Left ventricle myocardium inferior (tissue), 1 donor: ENCODE measurements around the gene MYRIP. TPM values are rescaled to one million over a fixed set of nuclear protein-coding genes. Genes with fewer than 3 reads are reported as not detected.

ENCODE experiments used
- DNase-seq: peaks from one replicate; pipeline ENCODE4 v3.0.0-alpha.2; 2020
- H3K27ac ChIP-seq: fragments of 200-600 bp; replicated peaks from 2 replicates; pipeline ENCODE4 v1.8.0; 2021
- H3K27me3 ChIP-seq: fragments of 200-600 bp; 2 replicates; pipeline ENCODE4 v1.8.0; 2021; ENCODE audit warnings: low read depth
- H3K36me3 ChIP-seq: fragments of 200-600 bp; 2 replicates; pipeline ENCODE4 v1.8.0; 2021
- H3K4me1 ChIP-seq: fragments of 200-600 bp; 2 replicates; pipeline ENCODE4 v1.8.0; 2021
- H3K4me3 ChIP-seq: fragments of 200-600 bp; 2 replicates; pipeline ENCODE4 v1.8.0; 2021; ENCODE audit warnings: mild to moderate bottlenecking, moderate library complexity
- H3K9me3 ChIP-seq: fragments of 200-600 bp; replicated peaks from 2 replicates; pipeline ENCODE4 v1.8.0; 2021
- intact Hi-C: fragments of 100-400 bp; cut with micrococcal nuclease; formaldehyde crosslinking; loops from one replicate; pipeline ENCODE4 v1.11.0; 2022
- total RNA-seq: library from RNA; stranded (reverse); fragmentation: NEBNext Ultra II Directional; extraction: Animal tissue kit (Norgen Biotek cat#: 25700); gene quantifications from one replicate; pipeline ENCODE4 v1.2.1, GENCODE V29; 2021
- TF ChIP-seq, protein P1 (sequence below): fragments of 200-600 bp; IDR thresholded peaks from 2 replicates; pipeline ENCODE4 v1.8.0; 2021; ENCODE audit warnings: antibody characterized with exemption, mild to moderate bottlenecking, borderline replicate concordance
- donor health status: DM: no; HTN: yes; CAD: no; lungs with severe emphysema.

MYRIP gene
- total RNA-seq, 1 donor from 2014 or later: 1.5 TPM

DNA sequence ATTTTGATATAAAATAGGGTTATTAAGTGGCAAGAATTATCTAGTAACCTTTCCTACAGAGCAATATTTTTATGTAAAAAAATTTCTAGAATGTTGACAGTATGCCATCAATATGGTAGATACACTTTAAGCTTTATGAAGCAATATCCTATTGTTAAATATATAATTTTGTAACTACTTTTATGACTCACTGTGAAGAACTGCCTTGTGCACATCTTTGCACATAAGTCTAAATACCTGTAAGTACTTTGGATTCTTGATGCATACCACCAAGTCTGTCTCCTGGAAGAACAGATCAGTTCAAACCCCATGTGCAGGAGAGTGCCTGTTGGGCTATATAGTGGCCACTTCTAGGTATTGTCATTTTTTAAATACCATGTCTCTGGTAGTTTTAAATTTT, 294.4 kb downstream of the MYRIP start:
- intact Hi-C loops: no loop called here
- no peak for DNase-seq
- TF ChIP-seq, protein P1, sequence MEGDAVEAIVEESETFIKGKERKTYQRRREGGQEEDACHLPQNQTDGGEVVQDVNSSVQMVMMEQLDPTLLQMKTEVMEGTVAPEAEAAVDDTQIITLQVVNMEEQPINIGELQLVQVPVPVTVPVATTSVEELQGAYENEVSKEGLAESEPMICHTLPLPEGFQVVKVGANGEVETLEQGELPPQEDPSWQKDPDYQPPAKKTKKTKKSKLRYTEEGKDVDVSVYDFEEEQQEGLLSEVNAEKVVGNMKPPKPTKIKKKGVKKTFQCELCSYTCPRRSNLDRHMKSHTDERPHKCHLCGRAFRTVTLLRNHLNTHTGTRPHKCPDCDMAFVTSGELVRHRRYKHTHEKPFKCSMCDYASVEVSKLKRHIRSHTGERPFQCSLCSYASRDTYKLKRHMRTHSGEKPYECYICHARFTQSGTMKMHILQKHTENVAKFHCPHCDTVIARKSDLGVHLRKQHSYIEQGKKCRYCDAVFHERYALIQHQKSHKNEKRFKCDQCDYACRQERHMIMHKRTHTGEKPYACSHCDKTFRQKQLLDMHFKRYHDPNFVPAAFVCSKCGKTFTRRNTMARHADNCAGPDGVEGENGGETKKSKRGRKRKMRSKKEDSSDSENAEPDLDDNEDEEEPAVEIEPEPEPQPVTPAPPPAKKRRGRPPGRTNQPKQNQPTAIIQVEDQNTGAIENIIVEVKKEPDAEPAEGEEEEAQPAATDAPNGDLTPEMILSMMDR: no peak

GRCh38 chr3:40104441-40104840, 295.0 kb downstream of the MYRIP start:
- intact Hi-C loops: no loop called here
- H3K4me1 ChIP-seq: no peaks in the 10 kb centered on the region
- TF ChIP-seq, protein P1: no peak
- DNase-seq: no peak
- H3K27ac ChIP-seq: no peak overlapping the region
- H3K9me3 ChIP-seq: peaks cover 22% of the 10 kb centered on the region
- no peak overlapping the region for H3K4me3 ChIP-seq
- H3K27me3 ChIP-seq: no peaks in the 10 kb centered on the region
- H3K36me3 ChIP-seq: no peaks in the 10 kb centered on the region

More for the DNA sequence above, 294.4 kb downstream of the MYRIP start:
- Histone ChIP-seq H3K4me1 (no peaks in the 10 kb centered on the region), H3K27ac (no peak overlapping the region), H3K36me3 (no peaks in the 10 kb centered on the region), H3K9me3 (peaks cover 22% of the 10 kb centered on the region), H3K4me3 (no peak overlapping the region), H3K27me3 (no peaks in the 10 kb centered on the region)

- DNase-seq: no peak
- Histone ChIP-seq H3K4me3 (no peak overlapping the region), H3K27me3 (no peaks in the 10 kb centered on the region), H3K9me3 (no peaks in the 10 kb centered on the region), H3K27ac (no peak overlapping the region), H3K4me1 (no peaks in the 10 kb centered on the region), H3K36me3 (no peaks in the 10 kb centered on the region)
- TF ChIP-seq, protein P1: no peak
- intact Hi-C loops: no loop called here
Observed at GRCh38 chr3:40108643-40109042, 299.2 kb downstream of the MYRIP start.

- Histone ChIP-seq H3K4me3 (no peak overlapping the region), H3K9me3 (no peaks in the 10 kb centered on the region), H3K27ac (no peak overlapping the region), H3K36me3 (no peaks in the 10 kb centered on the region), H3K27me3 (no peaks in the 10 kb centered on the region), H3K4me1 (no peaks in the 10 kb centered on the region)
- TF ChIP-seq, protein P1: peak; percentile 20
- no peak for DNase-seq
- intact Hi-C loops: no loop called here
Observed at GRCh38 chr3:40109641-40110490, 300.5 kb downstream of the MYRIP start.

- no peaks in the 10 kb centered on the region for H3K9me3 ChIP-seq
- H3K4me3 ChIP-seq: no peak overlapping the region
- no peak overlapping the region for H3K27ac ChIP-seq
- H3K36me3 ChIP-seq: no peaks in the 10 kb centered on the region
- intact Hi-C loops: no loop called here
- no peak for DNase-seq
- TF ChIP-seq, protein P1: no peak
- H3K27me3 ChIP-seq: no peaks in the 10 kb centered on the region
- no peaks in the 10 kb centered on the region for H3K4me1 ChIP-seq
Observed at GRCh38 chr3:40116478-40117177, 307.2 kb downstream of the MYRIP start.
